Measurements from ENCODE around the gene ANO10.

The ANO10 gene

GRCh38 chr3:43650345-43650744 is 28.5 kb upstream of the ANO10 start:
- Histone ChIP-seq H3K9me3 (ENCODE audit: control extremely low read depth in 1 of 5, control insufficient read depth in 4 of 5, insufficient read depth in 2 of 5, low read depth in 1 of 5, low read length in 4 of 5) (no peaks in the 10 kb centered on the region), H3K4me3 (ENCODE audit: control insufficient read depth in 1 of 7, extremely low read depth in 1 of 7, insufficient read depth in 4 of 7, low read depth in 2 of 7, low read length in 6 of 7) (no peak overlapping the region), H3K27ac (ENCODE audit: insufficient read depth in 1 of 2, low read depth in 1 of 2, low read length in 2 of 2, poor library complexity in 1 of 2, severe bottlenecking in 2 of 2) (no peak overlapping the region), H3K36me3 (ENCODE audit: control insufficient read depth in 4 of 4, insufficient read depth in 4 of 4, low read length in 3 of 4) (no peaks in the 10 kb centered on the region), H3K27me3 (replicated peaks in 2 of 5; ENCODE audit: control insufficient read depth in 4 of 5, insufficient read depth in 5 of 5, low read length in 4 of 5) (no peaks in the 10 kb centered on the region), H3K4me1 (ENCODE audit: control extremely low read depth in 1 of 4, control insufficient read depth in 4 of 4, insufficient read depth in 4 of 4, low read length in 3 of 4) (no peaks in the 10 kb centered on the region)
- no peak for DNase-seq
- no CpG with 5 or more reads among the region's 1 CpG for WGBS (ENCODE audit: insufficient coverage)
- ChIA-PET CTCF (no interaction called here), POLR2A (no interaction called here)

GRCh38 chr3:43649365-43649968 is 27.7 kb upstream of the ANO10 start:
- peak overlapping the region in 4 of 7 experiments; percentile 20 to 61 (median 28) for H3K4me3 ChIP-seq (ENCODE audit: control insufficient read depth in 1 of 7, extremely low read depth in 1 of 7, insufficient read depth in 4 of 7, low read depth in 2 of 7, low read length in 6 of 7)
- H3K27me3 ChIP-seq (replicated peaks in 2 of 5; ENCODE audit: control insufficient read depth in 4 of 5, insufficient read depth in 5 of 5, low read length in 4 of 5): no peaks in the 10 kb centered on the region
- no peaks in the 10 kb centered on the region for H3K36me3 ChIP-seq (ENCODE audit: control insufficient read depth in 4 of 4, insufficient read depth in 4 of 4, low read length in 3 of 4)
- ChIA-PET POLR2A (no interaction called here), CTCF (no interaction called here)
- no peaks in the 10 kb centered on the region for H3K4me1 ChIP-seq (ENCODE audit: control extremely low read depth in 1 of 4, control insufficient read depth in 4 of 4, insufficient read depth in 4 of 4, low read length in 3 of 4)
- no peaks in the 10 kb centered on the region for H3K9me3 ChIP-seq (ENCODE audit: control extremely low read depth in 1 of 5, control insufficient read depth in 4 of 5, insufficient read depth in 2 of 5, low read depth in 1 of 5, low read length in 4 of 5)
- 91% methylated on average over 6 of the region's 6 CpGs for WGBS (ENCODE audit: insufficient coverage)
- peak in 2 of 3 donors; percentile 6 to 18 for DNase-seq
- H3K27ac ChIP-seq (ENCODE audit: insufficient read depth in 1 of 2, low read depth in 1 of 2, low read length in 2 of 2, poor library complexity in 1 of 2, severe bottlenecking in 2 of 2): no peak overlapping the region

GRCh38 chr3:43648957-43649356 is 27.1 kb upstream of the ANO10 start:
- POLR2A ChIA-PET: interaction anchor here (0.6 kb wide), 1 partner anchor 1674 kb away, joined by 9 read pairs; no protein-coding TSS in a partner anchor
- H3K4me3 ChIP-seq (ENCODE audit: control insufficient read depth in 1 of 7, extremely low read depth in 1 of 7, insufficient read depth in 4 of 7, low read depth in 2 of 7, low read length in 6 of 7): no peak overlapping the region
- H3K27ac ChIP-seq (ENCODE audit: insufficient read depth in 1 of 2, low read depth in 1 of 2, low read length in 2 of 2, poor library complexity in 1 of 2, severe bottlenecking in 2 of 2): no peak overlapping the region
- H3K27me3 ChIP-seq (replicated peaks in 2 of 5; ENCODE audit: control insufficient read depth in 4 of 5, insufficient read depth in 5 of 5, low read length in 4 of 5): no peaks in the 10 kb centered on the region
- DNase-seq: no peak
- CTCF ChIA-PET: no interaction called here
- no peaks in the 10 kb centered on the region for H3K36me3 ChIP-seq (ENCODE audit: control insufficient read depth in 4 of 4, insufficient read depth in 4 of 4, low read length in 3 of 4)
- H3K9me3 ChIP-seq (ENCODE audit: control extremely low read depth in 1 of 5, control insufficient read depth in 4 of 5, insufficient read depth in 2 of 5, low read depth in 1 of 5, low read length in 4 of 5): no peaks in the 10 kb centered on the region
- WGBS (ENCODE audit: insufficient coverage): 100% methylated on average over 2 of the region's 3 CpGs
- no peaks in the 10 kb centered on the region for H3K4me1 ChIP-seq (ENCODE audit: control extremely low read depth in 1 of 4, control insufficient read depth in 4 of 4, insufficient read depth in 4 of 4, low read length in 3 of 4)

- ChIA-PET CTCF (no interaction called here), POLR2A (no interaction called here)
- DNase-seq: no peak
- no peaks in the 10 kb centered on the region for H3K4me1 ChIP-seq (ENCODE audit: control extremely low read depth in 1 of 4, control insufficient read depth in 4 of 4, insufficient read depth in 4 of 4, low read length in 3 of 4)
- H3K36me3 ChIP-seq (ENCODE audit: control insufficient read depth in 4 of 4, insufficient read depth in 4 of 4, low read length in 3 of 4): no peaks in the 10 kb centered on the region
- no peaks in the 10 kb centered on the region for H3K27me3 ChIP-seq (replicated peaks in 2 of 5; ENCODE audit: control insufficient read depth in 4 of 5, insufficient read depth in 5 of 5, low read length in 4 of 5)
- no peak overlapping the region for H3K4me3 ChIP-seq (ENCODE audit: control insufficient read depth in 1 of 7, extremely low read depth in 1 of 7, insufficient read depth in 4 of 7, low read depth in 2 of 7, low read length in 6 of 7)
- 100% methylated on average over 2 of the region's 6 CpGs for WGBS (ENCODE audit: insufficient coverage)
- no peak overlapping the region for H3K27ac ChIP-seq (ENCODE audit: insufficient read depth in 1 of 2, low read depth in 1 of 2, low read length in 2 of 2, poor library complexity in 1 of 2, severe bottlenecking in 2 of 2)
- no peaks in the 10 kb centered on the region for H3K9me3 ChIP-seq (ENCODE audit: control extremely low read depth in 1 of 5, control insufficient read depth in 4 of 5, insufficient read depth in 2 of 5, low read depth in 1 of 5, low read length in 4 of 5)
Measured at GRCh38 chr3:43647331-43648166, 25.7 kb upstream of the ANO10 start.

- DNase-seq: no peak
- Histone ChIP-seq H3K4me1 (ENCODE audit: control extremely low read depth in 1 of 4, control insufficient read depth in 4 of 4, insufficient read depth in 4 of 4, low read length in 3 of 4) (no peaks in the 10 kb centered on the region), H3K4me3 (ENCODE audit: control insufficient read depth in 1 of 7, extremely low read depth in 1 of 7, insufficient read depth in 4 of 7, low read depth in 2 of 7, low read length in 6 of 7) (no peak overlapping the region), H3K36me3 (ENCODE audit: control insufficient read depth in 4 of 4, insufficient read depth in 4 of 4, low read length in 3 of 4) (no peaks in the 10 kb centered on the region), H3K9me3 (ENCODE audit: control extremely low read depth in 1 of 5, control insufficient read depth in 4 of 5, insufficient read depth in 2 of 5, low read depth in 1 of 5, low read length in 4 of 5) (no peaks in the 10 kb centered on the region), H3K27me3 (replicated peaks in 2 of 5; ENCODE audit: control insufficient read depth in 4 of 5, insufficient read depth in 5 of 5, low read length in 4 of 5) (no peaks in the 10 kb centered on the region), H3K27ac (ENCODE audit: insufficient read depth in 1 of 2, low read depth in 1 of 2, low read length in 2 of 2, poor library complexity in 1 of 2, severe bottlenecking in 2 of 2) (no peak overlapping the region)
- CTCF ChIA-PET: no interaction called here
- POLR2A ChIA-PET: no interaction called here
- 100% methylated on average over 2 of the region's 2 CpGs for WGBS (ENCODE audit: insufficient coverage)
Measured at GRCh38 chr3:43644443-43644842, 22.6 kb upstream of the ANO10 start.

GRCh38 chr3:43641306-43642114 is 19.7 kb upstream of the ANO10 start:
- Histone ChIP-seq H3K4me1 (ENCODE audit: control extremely low read depth in 1 of 4, control insufficient read depth in 4 of 4, insufficient read depth in 4 of 4, low read length in 3 of 4) (peaks cover 4 to 8% (median 6%) of the 10 kb centered on the region in 4 experiments), H3K27ac (ENCODE audit: insufficient read depth in 1 of 2, low read depth in 1 of 2, low read length in 2 of 2, poor library complexity in 1 of 2, severe bottlenecking in 2 of 2) (no peak overlapping the region), H3K27me3 (replicated peaks in 2 of 5; ENCODE audit: control insufficient read depth in 4 of 5, insufficient read depth in 5 of 5, low read length in 4 of 5) (no peaks in the 10 kb centered on the region), H3K9me3 (ENCODE audit: control extremely low read depth in 1 of 5, control insufficient read depth in 4 of 5, insufficient read depth in 2 of 5, low read depth in 1 of 5, low read length in 4 of 5) (no peaks in the 10 kb centered on the region), H3K36me3 (ENCODE audit: control insufficient read depth in 4 of 4, insufficient read depth in 4 of 4, low read length in 3 of 4) (no peaks in the 10 kb centered on the region), H3K4me3 (ENCODE audit: control insufficient read depth in 1 of 7, extremely low read depth in 1 of 7, insufficient read depth in 4 of 7, low read depth in 2 of 7, low read length in 6 of 7) (no peak overlapping the region)
- no CpG with 5 or more reads among the region's 4 CpGs for WGBS (ENCODE audit: insufficient coverage)
- ChIA-PET CTCF (no interaction called here), POLR2A (no interaction called here)
- DNase-seq: no peak

- peaks cover 4 to 8% (median 6%) of the 10 kb centered on the region in 4 experiments for H3K4me1 ChIP-seq (ENCODE audit: control extremely low read depth in 1 of 4, control insufficient read depth in 4 of 4, insufficient read depth in 4 of 4, low read length in 3 of 4)
- WGBS (ENCODE audit: insufficient coverage): 100% methylated on average over 1 of the region's 3 CpGs
- ChIA-PET CTCF (interaction anchor here (1.3 kb wide), 1 partner anchor 14 kb away, joined by 3 read pairs; no protein-coding TSS in a partner anchor), POLR2A (no interaction called here)
- no peak overlapping the region for H3K27ac ChIP-seq (ENCODE audit: insufficient read depth in 1 of 2, low read depth in 1 of 2, low read length in 2 of 2, poor library complexity in 1 of 2, severe bottlenecking in 2 of 2)
- H3K27me3 ChIP-seq (replicated peaks in 2 of 5; ENCODE audit: control insufficient read depth in 4 of 5, insufficient read depth in 5 of 5, low read length in 4 of 5): no peaks in the 10 kb centered on the region
- H3K9me3 ChIP-seq (ENCODE audit: control extremely low read depth in 1 of 5, control insufficient read depth in 4 of 5, insufficient read depth in 2 of 5, low read depth in 1 of 5, low read length in 4 of 5): no peaks in the 10 kb centered on the region
- no peak overlapping the region for H3K4me3 ChIP-seq (ENCODE audit: control insufficient read depth in 1 of 7, extremely low read depth in 1 of 7, insufficient read depth in 4 of 7, low read depth in 2 of 7, low read length in 6 of 7)
- no peaks in the 10 kb centered on the region for H3K36me3 ChIP-seq (ENCODE audit: control insufficient read depth in 4 of 4, insufficient read depth in 4 of 4, low read length in 3 of 4)
- no peak for DNase-seq
Measured at GRCh38 chr3:43640681-43641080, 18.9 kb upstream of the ANO10 start.
